ENCODE results near the gene CLEC20A. TPM values are rescaled to one million over a fixed set of nuclear protein-coding genes. Genes with fewer than 3 reads are reported as not detected.

CLEC20A gene
- total and polyA plus RNA-seq, 9 of the 15 experiments (the other 6 are each of a cell fraction or from before 2014, with no cell fraction given): not detected

- TF ChIP-seq, protein P1, sequence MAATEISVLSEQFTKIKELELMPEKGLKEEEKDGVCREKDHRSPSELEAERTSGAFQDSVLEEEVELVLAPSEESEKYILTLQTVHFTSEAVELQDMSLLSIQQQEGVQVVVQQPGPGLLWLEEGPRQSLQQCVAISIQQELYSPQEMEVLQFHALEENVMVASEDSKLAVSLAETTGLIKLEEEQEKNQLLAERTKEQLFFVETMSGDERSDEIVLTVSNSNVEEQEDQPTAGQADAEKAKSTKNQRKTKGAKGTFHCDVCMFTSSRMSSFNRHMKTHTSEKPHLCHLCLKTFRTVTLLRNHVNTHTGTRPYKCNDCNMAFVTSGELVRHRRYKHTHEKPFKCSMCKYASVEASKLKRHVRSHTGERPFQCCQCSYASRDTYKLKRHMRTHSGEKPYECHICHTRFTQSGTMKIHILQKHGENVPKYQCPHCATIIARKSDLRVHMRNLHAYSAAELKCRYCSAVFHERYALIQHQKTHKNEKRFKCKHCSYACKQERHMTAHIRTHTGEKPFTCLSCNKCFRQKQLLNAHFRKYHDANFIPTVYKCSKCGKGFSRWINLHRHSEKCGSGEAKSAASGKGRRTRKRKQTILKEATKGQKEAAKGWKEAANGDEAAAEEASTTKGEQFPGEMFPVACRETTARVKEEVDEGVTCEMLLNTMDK (IDR thresholded peaks at IDR 0.05; ENCODE audit: borderline replicate concordance, insufficient read depth, low read depth, low read length, poor library complexity, severe bottlenecking): no peak
- TF ChIP-seq TRIM24 (IDR thresholded peaks at IDR 0.05) (no peak), ZNF212 (CRISPR knock-in tag; IDR thresholded peaks at IDR 0.05) (no peak), RBM15 (IDR thresholded peaks at IDR 0.05; ENCODE audit: insufficient read depth, low read length) (no peak)
- TF ChIP-seq, protein P2, sequence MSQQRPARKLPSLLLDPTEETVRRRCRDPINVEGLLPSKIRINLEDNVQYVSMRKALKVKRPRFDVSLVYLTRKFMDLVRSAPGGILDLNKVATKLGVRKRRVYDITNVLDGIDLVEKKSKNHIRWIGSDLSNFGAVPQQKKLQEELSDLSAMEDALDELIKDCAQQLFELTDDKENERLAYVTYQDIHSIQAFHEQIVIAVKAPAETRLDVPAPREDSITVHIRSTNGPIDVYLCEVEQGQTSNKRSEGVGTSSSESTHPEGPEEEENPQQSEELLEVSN (IDR thresholded peaks at IDR 0.05; ENCODE audit: borderline replicate concordance in 1 of 2, extremely low read depth in 1 of 2, insufficient read depth in 1 of 2, insufficient read length in 1 of 2, low read depth in 1 of 2, low read length in 1 of 2, poor library complexity in 1 of 2, severe bottlenecking in 1 of 2): no peak
Measured at GRCh38 chr1:178538192-178538916, 41.6 kb upstream of the CLEC20A start (continued).

All from K562 (cell line).